ENCODE results near the gene CES1.
"Not testable (repeated sequence)": the region's sequence is repeated elsewhere in the genome, so short reads cannot be mapped to it uniquely, and the experiment has no call there.

- TF ChIP-seq CTCF, POLR2A, EP300 (IDR thresholded peaks at IDR 0.05): not testable (repeated sequence)
Measured at GRCh38 chr16:55816222-55816621, 16.7 kb downstream of the CES1 start.

Data from ovary (tissue), 3 donors.